Endothelial cell of umbilical vein (primary cell): ENCODE data around the gene BMPR2. TPM values are rescaled to one million over a fixed set of nuclear protein-coding genes. Genes with fewer than 3 reads are reported as not detected.

Experiments
- BruUV-seq: library from RNA; stranded (reverse); fragments of 400-500 nt; replicated peaks from 2 replicates; lab custom pipeline; 2021; lab: Mats Ljungman, UMichigan
- CTCF ChIA-PET: fragments of 300-600, 350-600 bp; sonication (Branson Sonifier 250); formaldehyde crosslinking; loops from one replicate; lab custom pipeline; 2021; ENCODE audit warnings: antibody characterized with exemption, inconsistent platforms; lab: Charles Lee
- POLR2A ChIA-PET: fragments of 300-600, 350-600 bp; sonication (Branson Sonifier 250); formaldehyde crosslinking; loops from one replicate; lab custom pipeline; 2021; ENCODE audit warnings: antibody characterized with exemption, inconsistent platforms; lab: Charles Lee
- DNase-seq: peaks from one replicate; pipeline ENCODE4 v3.0.0-alpha.2; 2011; ENCODE audit warnings: low read depth, low spot score
- FAIRE-seq: peaks from 2 replicates; lab custom pipeline; 2011; peaks lifted over from hg19 to GRCh38; lab: Jason Lieb, UNC
- H2AFZ ChIP-seq: 2 replicates; pipeline ENCODE4 v1.6.0; 2012; ENCODE audit warnings: low read depth, low read length, control low read depth, inconsistent platforms
- H3K27ac ChIP-seq: 2 replicates; pipeline ENCODE4 v1.5.1; 2011; ENCODE audit warnings: low read depth, mild to moderate bottlenecking, control low read depth, low read length, moderate library complexity; ENCODE audit not compliant: insufficient read depth
- H3K27me3 ChIP-seq, 2 experiments: 2 replicates each; pipeline versions ENCODE4 v1.6.0 to v1.6.1; 2011; ENCODE audit warnings: low read length in 2 of 2, mixed read lengths in 1 of 2; ENCODE audit not compliant: control insufficient read depth in 2 of 2, insufficient read depth in 2 of 2
- H3K36me3 ChIP-seq, 2 experiments: 2 replicates in 1 of 2; 3 replicates in 1 of 2; pipeline ENCODE4 v1.5.1; 2011; ENCODE audit warnings: low read length in 2 of 2, mild to moderate bottlenecking in 1 of 2, moderate library complexity in 1 of 2; ENCODE audit not compliant: control insufficient read depth in 2 of 2, insufficient read depth in 2 of 2; ENCODE audit errors: extremely low read depth in 1 of 2
- H3K4me1 ChIP-seq: 3 replicates; pipeline ENCODE4 v1.5.1; 2011; ENCODE audit warnings: mild to moderate bottlenecking, low read length; ENCODE audit not compliant: control insufficient read depth, insufficient read depth; ENCODE audit errors: extremely low read depth
- H3K4me2 ChIP-seq: 2 replicates; pipeline ENCODE4 v1.6.1; 2011; ENCODE audit warnings: low read length, control low read depth, mixed read lengths; ENCODE audit not compliant: insufficient read depth
- H3K4me3 ChIP-seq, 3 experiments: fragments of 200-600 bp in 1 of 3; sonication (generic), shearing (Covaris generic) in 1 of 3; replicated peaks in 1 of 3; 2 replicates each; pipeline ENCODE4 v1.5.1; 2011 to 2016; ENCODE audit warnings: control low read depth in 3 of 3, low read length in 3 of 3, mild to moderate bottlenecking in 2 of 3, inconsistent platforms in 1 of 3, low read depth in 1 of 3, moderate library complexity in 1 of 3; ENCODE audit not compliant: insufficient read depth in 1 of 3
- H3K79me2 ChIP-seq: 2 replicates; pipeline ENCODE4 v1.6.0; 2012; ENCODE audit warnings: low read length, inconsistent platforms; ENCODE audit not compliant: control insufficient read depth, insufficient read depth
- H3K9ac ChIP-seq: replicated peaks from 2 replicates; pipeline ENCODE3; 2011; ENCODE audit warnings: low read length, control low read depth; ENCODE audit not compliant: insufficient read depth; ENCODE audit errors: extremely low read depth
- H3K9me1 ChIP-seq: replicated peaks from 3 replicates; pipeline ENCODE4 v1.6.0; 2011; ENCODE audit warnings: mild to moderate bottlenecking, low read length; ENCODE audit not compliant: control insufficient read depth, insufficient read depth; ENCODE audit errors: extremely low read depth
- H3K9me3 ChIP-seq: replicated peaks from 2 replicates; pipeline ENCODE4 v1.5.1; 2012; ENCODE audit warnings: low read length, inconsistent platforms; ENCODE audit not compliant: control insufficient read depth, insufficient read depth
- H4K20me1 ChIP-seq: replicated peaks from 2 replicates; pipeline ENCODE3; 2011; ENCODE audit warnings: mild to moderate bottlenecking, low read length; ENCODE audit not compliant: control insufficient read depth, insufficient read depth; ENCODE audit errors: extremely low read depth
- CTCF ChIP-seq, 2 donors: IDR thresholded peaks; 1 replicate in 1 of 2; 2 replicates in 1 of 2; pipeline ENCODE4 v1.5.1; 2011; ENCODE audit warnings: low read length in 2 of 2, mild to moderate bottlenecking in 2 of 2, moderate library complexity in 2 of 2, control low read depth in 1 of 2, inconsistent platforms in 1 of 2, low read depth in 1 of 2; ENCODE audit not compliant: insufficient read depth in 1 of 2; ENCODE audit errors: extremely low read depth in 1 of 2
- EZH2 ChIP-seq: IDR thresholded peaks from 2 replicates; pipeline ENCODE4 v1.6.1; 2012; ENCODE audit warnings: borderline replicate concordance, low read depth, mild to moderate bottlenecking, moderate library complexity, low read length, inconsistent platforms; ENCODE audit not compliant: severe bottlenecking
- FOS ChIP-seq: IDR thresholded peaks from 2 replicates; pipeline ENCODE4 v1.6.1; 2011; ENCODE audit warnings: mild to moderate bottlenecking, low read length, moderate library complexity, borderline replicate concordance; ENCODE audit not compliant: insufficient read depth
- GATA2 ChIP-seq: IDR thresholded peaks from 2 replicates; pipeline ENCODE4 v1.7.0; 2011; ENCODE audit warnings: low read depth, mild to moderate bottlenecking, moderate library complexity, mixed read lengths, low read length; ENCODE audit not compliant: insufficient read length, insufficient read depth
- JUN ChIP-seq: IDR thresholded peaks from 2 replicates; pipeline ENCODE4 v1.6.1; 2011; ENCODE audit warnings: borderline replicate concordance, low read depth; ENCODE audit not compliant: insufficient read length, insufficient read depth
- MAX ChIP-seq: IDR thresholded peaks from 2 replicates; pipeline ENCODE4 v1.6.1; 2011; ENCODE audit not compliant: insufficient read depth, insufficient read length
- MYC ChIP-seq: IDR thresholded peaks from one replicate; pipeline ENCODE4 v1.6.1; 2011; ENCODE audit warnings: mild to moderate bottlenecking, low read depth, low read length
- POLR2A ChIP-seq: IDR thresholded peaks from 2 replicates; pipeline ENCODE4 v1.6.1; 2012; ENCODE audit warnings: low read depth, mild to moderate bottlenecking, control low read depth, low read length
- POLR2AphosphoS5 ChIP-seq: IDR thresholded peaks from 2 replicates; pipeline ENCODE4 v1.6.1; 2012; ENCODE audit warnings: low read depth, mild to moderate bottlenecking, control low read depth, low read length, moderate library complexity; ENCODE audit not compliant: insufficient read depth
- dilution Hi-C: fragments of 300-500 bp; cut with MboI; formaldehyde crosslinking; loops from one replicate; pipeline ENCODE4 v1.15.0; 2019; ENCODE audit warnings: low sequenced_read_pairs; ENCODE audit not compliant: extremely low pct_ligation_motif_present
- intact Hi-C: fragments of 100-400 bp; cut with micrococcal nuclease; formaldehyde crosslinking; loops from one replicate; pipeline ENCODE4 v1.10.0; 2022
- polyA plus RNA-seq, 4 experiments: library from polyadenylated mRNA; depleted of rRNA in 3 of 4; stranded (reverse) in 3 of 4; unstranded in 1 of 4; fragments of >200 nt; gene quantifications; 2 replicates each; pipeline versions ENCODE4 v1.2.1 to v1.2.3, GENCODE V29; 2011 to 2012; ENCODE audit warnings: missing spikeins in 1 of 4
- total RNA-seq: library from RNA; stranded (reverse); gene quantifications from 2 replicates; pipeline ENCODE4 v1.2.3, GENCODE V29; 2021

Gene BMPR2
- total and polyA plus RNA-seq, 2 donors (not counting 3 experiments of a cell fraction or from before 2014, with no cell fraction given) = 35.8 to 113 TPM

- H3K27me3 ChIP-seq = no peaks in the 10 kb centered on the region
- H3K79me2 ChIP-seq = peaks cover 74% of the 10 kb centered on the region
- H3K36me3 ChIP-seq = no peaks in the 10 kb centered on the region
- intact Hi-C loops (loop anchor here (5.0 kb wide), 2 partner anchors 93 to 153 kb away; no protein-coding TSS in a partner anchor), dilution Hi-C loops (no loop called here)
- TF ChIP-seq JUN (no peak), POLR2AphosphoS5 (no peak), FOS (no peak), CTCF (IDR thresholded peaks at IDR 0.05; ENCODE audit: extremely low read depth in 1 of 2, insufficient read depth in 1 of 2, low read depth in 1 of 2, low read length in 2 of 2) (no peak), MYC (no peak), GATA2 (no peak), POLR2A (no peak), MAX (no peak), EZH2 (no peak)
- H3K4me1 ChIP-seq = peaks cover 34% of the 10 kb centered on the region
- H3K27ac ChIP-seq = peak overlapping the region; percentile 99
- H2AFZ ChIP-seq = no peak overlapping the region
- ChIA-PET POLR2A (interaction anchor here (0.6 kb wide), 1 partner anchor 114 kb away, joined by 6 read pairs; no protein-coding TSS in a partner anchor), CTCF (interaction anchor here (0.8 to 4.4 kb wide), 5 partner anchors 15 to 101 kb away, joined by 3 to 26 read pairs (median 4); no protein-coding TSS in a partner anchor)
- H3K4me2 ChIP-seq = peak overlapping the region; percentile 93
- FAIRE-seq = no peak
- H4K20me1 ChIP-seq = peaks cover 23% of the 10 kb centered on the region
- peak overlapping the region; percentile 95 to 99 (median 97) for H3K4me3 ChIP-seq
- no peaks in the 10 kb centered on the region for H3K9me1 ChIP-seq
- peak overlapping the region; percentile 98 for H3K9ac ChIP-seq
- DNase-seq = no peak
- H3K9me3 ChIP-seq = no peaks in the 10 kb centered on the region
- no TSS peak for BruUV-seq
Measured at GRCh38 chr2:202378662-202379358, 2.7 kb downstream of the BMPR2 start.
